Loucy (cell line): ENCODE results near the gene KRT10.

Experiments used
- EZH2phosphoT487 ChIP-seq: fragments of 200-600 bp; IDR thresholded peaks from 2 replicates; pipeline ENCODE4 v1.6.1; 2018; ENCODE audit warnings: antibody characterized with exemption, mild to moderate bottlenecking, moderate library complexity, borderline replicate concordance
- TF ChIP-seq, protein P1 (sequence below): fragments of 200-600 bp; sonication (generic); conservative IDR thresholded peaks from 2 replicates; pipeline ENCODE4 v1.5.1; 2014; ENCODE audit warnings: mild to moderate bottlenecking, antibody characterized with exemption, low read length

GRCh38 chr17:40852364-40852763 is 29.9 kb upstream of the KRT10 start:
- TF ChIP-seq, protein P1, sequence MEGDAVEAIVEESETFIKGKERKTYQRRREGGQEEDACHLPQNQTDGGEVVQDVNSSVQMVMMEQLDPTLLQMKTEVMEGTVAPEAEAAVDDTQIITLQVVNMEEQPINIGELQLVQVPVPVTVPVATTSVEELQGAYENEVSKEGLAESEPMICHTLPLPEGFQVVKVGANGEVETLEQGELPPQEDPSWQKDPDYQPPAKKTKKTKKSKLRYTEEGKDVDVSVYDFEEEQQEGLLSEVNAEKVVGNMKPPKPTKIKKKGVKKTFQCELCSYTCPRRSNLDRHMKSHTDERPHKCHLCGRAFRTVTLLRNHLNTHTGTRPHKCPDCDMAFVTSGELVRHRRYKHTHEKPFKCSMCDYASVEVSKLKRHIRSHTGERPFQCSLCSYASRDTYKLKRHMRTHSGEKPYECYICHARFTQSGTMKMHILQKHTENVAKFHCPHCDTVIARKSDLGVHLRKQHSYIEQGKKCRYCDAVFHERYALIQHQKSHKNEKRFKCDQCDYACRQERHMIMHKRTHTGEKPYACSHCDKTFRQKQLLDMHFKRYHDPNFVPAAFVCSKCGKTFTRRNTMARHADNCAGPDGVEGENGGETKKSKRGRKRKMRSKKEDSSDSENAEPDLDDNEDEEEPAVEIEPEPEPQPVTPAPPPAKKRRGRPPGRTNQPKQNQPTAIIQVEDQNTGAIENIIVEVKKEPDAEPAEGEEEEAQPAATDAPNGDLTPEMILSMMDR: no peak
- no peak for TF ChIP-seq EZH2phosphoT487
